Gastroesophageal sphincter (tissue), 3 donors: Measurements from ENCODE around the gene VSTM5.

Experiments used
- EP300 ChIP-seq: sonication (generic); formaldehyde crosslinking; IDR thresholded peaks from one replicate; pipeline ENCODE4 v1.6.1; 2017; ENCODE audit warnings: antibody characterized with exemption, mild to moderate bottlenecking
- POLR2A ChIP-seq, 2 donors: fragments of 450-650 bp; IDR thresholded peaks; one replicate each; pipeline ENCODE4 v1.6.1; 2017; ENCODE audit warnings: antibody characterized with exemption in 2 of 2, mild to moderate bottlenecking in 2 of 2, moderate library complexity in 1 of 2
- POLR2AphosphoS5 ChIP-seq: sonication (generic); formaldehyde crosslinking; IDR thresholded peaks from one replicate; pipeline ENCODE4 v1.6.1; 2017; ENCODE audit warnings: antibody characterized with exemption
- TF ChIP-seq, protein P1 (sequence below), 4 experiments: fragments of 200-600 bp in 2 of 4; fragments of 450-650 bp in 2 of 4; sonication (generic) in 1 of 4; IDR thresholded peaks; one replicate each; pipeline ENCODE4 v1.5.1; 2017 to 2019; ENCODE audit warnings: antibody characterized with exemption in 4 of 4, mild to moderate bottlenecking in 2 of 4, moderate library complexity in 2 of 4

DNA sequence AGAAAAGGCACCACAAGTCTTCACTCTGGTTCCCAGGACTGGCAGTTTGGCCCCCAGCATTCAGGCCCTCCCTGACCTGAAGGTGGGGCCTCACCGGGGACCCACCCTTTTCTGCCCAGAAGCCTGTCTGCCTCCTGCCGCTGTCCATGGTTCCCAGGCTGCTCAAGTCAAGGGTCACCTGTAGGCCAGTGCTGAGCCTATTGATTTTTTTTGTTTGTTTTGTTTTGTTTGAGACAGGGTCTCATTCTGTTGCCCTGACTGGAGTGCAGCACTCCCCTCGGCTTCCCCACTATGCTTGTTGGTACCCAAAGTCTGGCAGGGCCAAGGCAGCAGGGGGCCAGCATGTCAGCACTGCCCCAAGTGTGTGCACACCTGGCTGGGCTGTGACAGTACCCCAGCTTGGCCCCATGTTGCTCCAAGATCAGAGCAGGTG, 77.4 kb downstream of the VSTM5 start:
- TF ChIP-seq, protein P1, sequence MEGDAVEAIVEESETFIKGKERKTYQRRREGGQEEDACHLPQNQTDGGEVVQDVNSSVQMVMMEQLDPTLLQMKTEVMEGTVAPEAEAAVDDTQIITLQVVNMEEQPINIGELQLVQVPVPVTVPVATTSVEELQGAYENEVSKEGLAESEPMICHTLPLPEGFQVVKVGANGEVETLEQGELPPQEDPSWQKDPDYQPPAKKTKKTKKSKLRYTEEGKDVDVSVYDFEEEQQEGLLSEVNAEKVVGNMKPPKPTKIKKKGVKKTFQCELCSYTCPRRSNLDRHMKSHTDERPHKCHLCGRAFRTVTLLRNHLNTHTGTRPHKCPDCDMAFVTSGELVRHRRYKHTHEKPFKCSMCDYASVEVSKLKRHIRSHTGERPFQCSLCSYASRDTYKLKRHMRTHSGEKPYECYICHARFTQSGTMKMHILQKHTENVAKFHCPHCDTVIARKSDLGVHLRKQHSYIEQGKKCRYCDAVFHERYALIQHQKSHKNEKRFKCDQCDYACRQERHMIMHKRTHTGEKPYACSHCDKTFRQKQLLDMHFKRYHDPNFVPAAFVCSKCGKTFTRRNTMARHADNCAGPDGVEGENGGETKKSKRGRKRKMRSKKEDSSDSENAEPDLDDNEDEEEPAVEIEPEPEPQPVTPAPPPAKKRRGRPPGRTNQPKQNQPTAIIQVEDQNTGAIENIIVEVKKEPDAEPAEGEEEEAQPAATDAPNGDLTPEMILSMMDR (IDR thresholded peaks at IDR 0.05), result no peak
- TF ChIP-seq POLR2AphosphoS5, result no peak
- no peak for TF ChIP-seq POLR2A (IDR thresholded peaks at IDR 0.05)
- no peak for TF ChIP-seq EP300
